Astrocyte (in vitro differentiated cells and primary cell): ENCODE results near the gene B3GNT4. TPM values are rescaled to one million over a fixed set of nuclear protein-coding genes. Genes with fewer than 3 reads are reported as not detected.

Experiments
- DNase-seq: peaks from one replicate; pipeline ENCODE4 v3.0.0-alpha.2; 2010; ENCODE audit warnings: low read depth
- FAIRE-seq: peaks from 2 replicates; lab custom pipeline; 2011; peaks lifted over from hg19 to GRCh38; lab: Jason Lieb, UNC
- H2AFZ ChIP-seq: 2 replicates; pipeline ENCODE4 v1.6.0; 2012; ENCODE audit warnings: low read depth, low read length, inconsistent platforms
- H3K27ac ChIP-seq: 2 replicates; pipeline ENCODE4 v1.5.1; 2011; ENCODE audit warnings: low read depth, low read length, inconsistent platforms
- H3K27me3 ChIP-seq: 2 replicates; pipeline ENCODE4 v1.6.0; 2011; ENCODE audit warnings: low read length, inconsistent platforms; ENCODE audit not compliant: insufficient read depth
- H3K36me3 ChIP-seq: 2 replicates; pipeline ENCODE4 v1.5.1; 2011; ENCODE audit warnings: low read length, inconsistent platforms; ENCODE audit not compliant: insufficient read depth
- H3K4me1 ChIP-seq: 2 replicates; pipeline ENCODE4 v1.5.1; 2011; ENCODE audit warnings: low read length, inconsistent platforms; ENCODE audit not compliant: insufficient read depth
- H3K4me2 ChIP-seq: 2 replicates; pipeline ENCODE4 v1.6.0; 2012; ENCODE audit warnings: low read length, inconsistent platforms
- H3K4me3 ChIP-seq: 2 replicates; pipeline ENCODE4 v1.5.1; 2011; ENCODE audit warnings: low read depth, mild to moderate bottlenecking, low read length, inconsistent platforms; ENCODE audit not compliant: insufficient read depth
- H3K79me2 ChIP-seq: 2 replicates; pipeline ENCODE4 v1.6.0; 2012; ENCODE audit warnings: mild to moderate bottlenecking, low read length, inconsistent platforms; ENCODE audit not compliant: insufficient read depth
- H3K9ac ChIP-seq: 2 replicates; pipeline ENCODE4 v1.6.0; 2012; ENCODE audit warnings: mild to moderate bottlenecking, low read length, inconsistent platforms
- H3K9me3 ChIP-seq: 2 replicates; pipeline ENCODE4 v1.5.1; 2012; ENCODE audit warnings: low read depth, mild to moderate bottlenecking, low read length, inconsistent platforms; ENCODE audit not compliant: insufficient read depth
- H4K20me1 ChIP-seq: 2 replicates; pipeline ENCODE4 v1.6.0; 2012; ENCODE audit warnings: low read length, inconsistent platforms; ENCODE audit not compliant: insufficient read depth
- H3K27ac Mint-ChIP-seq: one replicate; pipeline ENCODE4 v1.8.0; 2021; ENCODE audit warnings: mild to moderate bottlenecking, mixed read lengths; ENCODE audit not compliant: unreplicated experiment
- H3K27me3 Mint-ChIP-seq: one replicate; pipeline ENCODE4 v1.8.0; 2021; ENCODE audit warnings: low read depth, mixed read lengths; ENCODE audit not compliant: unreplicated experiment
- H3K36me3 Mint-ChIP-seq: one replicate; pipeline ENCODE4 v1.8.0; 2021; ENCODE audit warnings: low read depth, mixed read lengths; ENCODE audit not compliant: unreplicated experiment
- H3K4me1 Mint-ChIP-seq: one replicate; pipeline ENCODE4 v1.8.0; 2021; ENCODE audit warnings: low read depth, mixed read lengths; ENCODE audit not compliant: unreplicated experiment
- H3K4me3 Mint-ChIP-seq: one replicate; pipeline ENCODE4 v1.8.0; 2021; ENCODE audit warnings: mild to moderate bottlenecking, moderate library complexity, mixed read lengths; ENCODE audit not compliant: unreplicated experiment
- H3K9me3 Mint-ChIP-seq: one replicate; pipeline ENCODE4 v1.8.0; 2021; ENCODE audit warnings: mild to moderate bottlenecking, mixed read lengths; ENCODE audit not compliant: unreplicated experiment
- CTCF ChIP-seq: IDR thresholded peaks from 2 replicates; pipeline ENCODE4 v1.5.1; 2011; ENCODE audit warnings: low read depth, mild to moderate bottlenecking, inconsistent platforms, low read length, moderate library complexity; ENCODE audit not compliant: insufficient read depth
- EZH2 ChIP-seq: IDR thresholded peaks from 2 replicates; pipeline ENCODE4 v1.6.1; 2012; ENCODE audit warnings: mild to moderate bottlenecking, low read length, inconsistent platforms; ENCODE audit not compliant: insufficient read depth
- total RNA-seq: library from RNA; stranded (reverse); gene quantifications from 2 replicates; pipeline ENCODE4 v1.2.1, GENCODE V29; 2021

B3GNT4 gene
- total RNA-seq, 1 donor from 2014 or later: 0.54 TPM

GRCh38 chr12:122185494-122186082 lies 17.9 kb upstream of the B3GNT4 start:
- Histone ChIP-seq H3K27me3 (no peaks in the 10 kb centered on the region), H2AFZ (no peak overlapping the region), H3K4me3 (no peak overlapping the region), H3K4me1 (no peaks in the 10 kb centered on the region), H3K4me2 (no peak overlapping the region), H3K79me2 (no peaks in the 10 kb centered on the region), H3K9me3 (no peaks in the 10 kb centered on the region), H4K20me1 (no peaks in the 10 kb centered on the region), H3K36me3 (no peaks in the 10 kb centered on the region), H3K9ac (no peak overlapping the region), H3K27ac (no peak overlapping the region)
- TF ChIP-seq CTCF (no peak), EZH2 (no peak)
- H3K4me1 Mint-ChIP-seq: peaks cover 2% of the 10 kb centered on the region
- peak overlapping the region; percentile 40 for H3K4me3 Mint-ChIP-seq
- DNase-seq (no peak), FAIRE-seq (no peak)
- H3K9me3 Mint-ChIP-seq: no peaks in the 10 kb centered on the region
- H3K27ac Mint-ChIP-seq: no peak overlapping the region
- H3K36me3 Mint-ChIP-seq: no peaks in the 10 kb centered on the region
- H3K27me3 Mint-ChIP-seq: peaks cover 17% of the 10 kb centered on the region

GRCh38 chr12:122187466-122187865 lies 16.0 kb upstream of the B3GNT4 start:
- TF ChIP-seq EZH2 (no peak), CTCF (no peak)
- Mint-ChIP-seq H3K27ac (no peak overlapping the region), H3K4me1 (no peaks in the 10 kb centered on the region), H3K27me3 (peaks cover 19% of the 10 kb centered on the region), H3K9me3 (no peaks in the 10 kb centered on the region), H3K4me3 (no peak overlapping the region), H3K36me3 (no peaks in the 10 kb centered on the region)
- Histone ChIP-seq H3K36me3 (no peaks in the 10 kb centered on the region), H2AFZ (no peak overlapping the region), H3K4me3 (no peak overlapping the region), H4K20me1 (no peaks in the 10 kb centered on the region), H3K27ac (no peak overlapping the region), H3K27me3 (peaks cover under 1% of the 10 kb centered on the region), H3K9me3 (no peaks in the 10 kb centered on the region), H3K79me2 (no peaks in the 10 kb centered on the region), H3K4me1 (no peaks in the 10 kb centered on the region), H3K9ac (no peak overlapping the region), H3K4me2 (no peak overlapping the region)
- no peak for DNase-seq
- no peak for FAIRE-seq
